COR-L47 (cell line): ENCODE data around the gene ZNF518A.
"Not testable (repeated sequence)": the region's sequence is repeated elsewhere in the genome, so short reads cannot be mapped to it uniquely, and the experiment has no call there.

Experiments
- DNase-seq: peaks from one replicate; lab custom pipeline; 2025; lab: John Stamatoyannopoulos, UW

Gene ZNF518A

GRCh38 chr10:96133135-96133534 lies 3.0 kb downstream of the ZNF518A start:
- no peak for DNase-seq

- DNase-seq, result no peak
These were observed 6.7 kb downstream of the ZNF518A start for GRCh38 chr10:96136810-96137209.

- DNase-seq, result no peak
These were observed 7.5 kb downstream of the ZNF518A start for GRCh38 chr10:96137567-96137966.

GRCh38 chr10:96138102-96138501 lies 8.0 kb downstream of the ZNF518A start:
- no peak for DNase-seq

GRCh38 chr10:96152437-96152836 lies 22.3 kb downstream of the ZNF518A start:
- DNase-seq, result no peak

GRCh38 chr10:96153070-96153469 lies 23.0 kb downstream of the ZNF518A start:
- no peak for DNase-seq

GRCh38 chr10:96165726-96166125 lies 35.6 kb downstream of the ZNF518A start:
- no peak for DNase-seq

- DNase-seq, result no peak
These were observed 38.4 kb downstream of the ZNF518A start for GRCh38 chr10:96168546-96168945.

GRCh38 chr10:96170230-96170629 lies 40.1 kb downstream of the ZNF518A start:
- DNase-seq, result no peak

- no peak for DNase-seq
These were observed 42.6 kb downstream of the ZNF518A start for GRCh38 chr10:96172666-96173065.

- DNase-seq, result no peak
These were observed 46.9 kb downstream of the ZNF518A start for GRCh38 chr10:96176985-96177384.

GRCh38 chr10:96188421-96188820 lies 58.3 kb downstream of the ZNF518A start:
- DNase-seq, result no peak

- no peak for DNase-seq
These were observed 58.8 kb downstream of the ZNF518A start for GRCh38 chr10:96188916-96189315.

- not testable (repeated sequence) for DNase-seq
These were observed 59.4 kb downstream of the ZNF518A start for GRCh38 chr10:96189505-96189904.

- DNase-seq, result no peak
These were observed 71.4 kb downstream of the ZNF518A start for GRCh38 chr10:96201525-96201924.

GRCh38 chr10:96205580-96205979 lies 75.5 kb downstream of the ZNF518A start:
- DNase-seq, result no peak

- DNase-seq, result no peak
These were observed 78.2 kb downstream of the ZNF518A start for GRCh38 chr10:96208271-96208670.

GRCh38 chr10:96208946-96209345 lies 78.8 kb downstream of the ZNF518A start:
- no peak for DNase-seq

- DNase-seq, result no peak
These were observed 81.7 kb downstream of the ZNF518A start for GRCh38 chr10:96211764-96212163.

GRCh38 chr10:96212911-96213310 lies 82.8 kb downstream of the ZNF518A start:
- no peak for DNase-seq
